Kidney tubule cell (primary cell): ENCODE results near the gene TMEM51.

Experiments used
- DNase-seq: peaks from one replicate; pipeline ENCODE4 v3.0.0-alpha.2; 2018; ENCODE audit warnings: low spot score

TMEM51 gene

DNA sequence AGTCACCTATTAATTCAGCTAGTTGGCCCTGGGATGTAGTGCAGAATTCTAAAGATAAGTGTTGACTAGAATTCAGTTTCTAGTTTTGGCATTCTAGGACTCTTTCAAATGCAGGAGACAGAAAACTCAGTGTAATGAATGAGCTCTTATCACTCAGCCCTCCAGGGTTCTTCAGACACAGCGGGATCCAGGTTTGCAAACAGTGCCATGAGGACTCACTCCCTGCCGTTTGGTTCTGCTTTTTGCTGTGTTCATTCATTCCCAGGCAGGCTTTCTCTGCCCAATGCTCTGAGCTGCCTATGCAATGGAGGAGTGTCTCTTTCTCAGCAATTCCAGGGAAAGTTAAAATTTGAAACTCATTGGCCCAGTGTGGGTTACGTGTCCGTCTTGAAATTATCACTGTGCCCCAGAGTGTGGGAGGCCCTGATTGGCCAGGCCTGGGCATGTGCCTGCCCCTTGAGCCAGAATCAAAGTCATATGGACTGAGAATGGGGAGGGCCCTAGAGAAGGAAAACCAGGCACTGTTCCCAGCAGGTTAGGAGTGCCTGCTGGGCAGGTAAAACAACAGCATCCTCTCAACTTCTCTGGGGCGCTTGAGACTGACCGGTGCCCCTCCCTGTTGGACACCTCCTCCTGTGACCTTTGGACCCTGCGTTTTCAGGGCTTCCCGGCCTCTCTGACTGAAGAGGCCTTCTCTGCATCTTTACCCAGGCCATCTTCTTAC lies 43.4 kb downstream of the TMEM51 start:
- peak; percentile 70 for DNase-seq

DNA sequence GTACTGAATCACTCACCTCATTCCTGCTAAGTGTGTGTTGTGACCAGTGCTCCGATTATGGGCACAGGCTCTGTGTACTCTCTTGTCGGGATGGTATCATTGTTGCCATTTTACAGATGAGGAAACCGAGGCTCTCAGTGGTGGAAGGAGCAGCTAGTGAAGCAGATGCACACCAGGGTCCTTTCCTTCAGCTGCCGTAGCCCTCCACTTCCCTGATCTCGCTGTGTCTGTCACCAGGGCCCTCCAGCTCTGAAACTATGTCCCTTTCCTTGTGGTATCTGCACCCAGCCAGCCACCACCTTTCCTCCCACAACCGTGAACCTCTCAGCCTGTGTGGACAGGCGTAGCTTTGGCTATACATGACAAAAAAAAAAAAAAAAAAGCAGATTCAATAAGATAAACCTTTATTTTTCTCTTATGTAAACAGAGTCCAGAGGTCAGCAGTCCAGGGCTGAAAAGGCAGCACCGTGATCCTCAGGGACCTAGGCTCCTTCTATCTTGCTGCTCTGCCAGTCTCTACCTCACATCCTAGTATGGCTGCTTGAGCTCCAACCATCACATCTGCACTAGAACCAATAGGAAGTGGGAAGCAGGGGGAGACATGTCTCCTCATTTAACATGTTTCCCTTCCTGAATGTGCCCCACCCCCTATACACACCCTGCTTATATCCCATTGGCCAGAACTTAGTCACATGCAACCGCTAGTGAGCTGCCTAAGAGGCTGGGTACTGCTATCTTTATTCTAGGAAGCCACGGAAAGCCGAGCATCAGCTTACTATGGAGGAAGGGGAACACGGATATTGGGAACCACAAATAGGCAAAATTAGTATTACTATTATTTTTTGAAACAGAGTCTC lies 44.3 kb downstream of the TMEM51 start:
- peak; percentile 41 for DNase-seq

DNA sequence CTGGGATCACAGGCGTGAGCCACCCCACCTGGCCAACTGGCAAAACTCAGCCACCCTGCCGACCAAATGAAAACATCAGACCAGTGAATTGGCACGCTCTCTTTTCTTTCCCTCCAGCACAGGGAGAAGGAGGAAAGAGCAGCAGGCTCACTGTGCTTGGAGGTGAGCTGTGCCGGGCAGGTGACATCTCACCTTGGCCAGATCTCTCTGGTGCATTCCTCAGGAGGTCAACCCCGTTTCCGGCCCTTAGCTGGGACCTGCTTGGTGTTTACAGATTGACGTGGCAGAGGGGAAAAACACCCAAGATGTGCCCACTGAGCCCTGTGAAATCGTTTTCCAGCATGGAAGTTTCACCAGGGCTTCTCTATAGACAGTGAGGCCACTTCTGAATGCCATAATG lies 45.1 kb downstream of the TMEM51 start:
- DNase-seq = peak; percentile 82

DNA sequence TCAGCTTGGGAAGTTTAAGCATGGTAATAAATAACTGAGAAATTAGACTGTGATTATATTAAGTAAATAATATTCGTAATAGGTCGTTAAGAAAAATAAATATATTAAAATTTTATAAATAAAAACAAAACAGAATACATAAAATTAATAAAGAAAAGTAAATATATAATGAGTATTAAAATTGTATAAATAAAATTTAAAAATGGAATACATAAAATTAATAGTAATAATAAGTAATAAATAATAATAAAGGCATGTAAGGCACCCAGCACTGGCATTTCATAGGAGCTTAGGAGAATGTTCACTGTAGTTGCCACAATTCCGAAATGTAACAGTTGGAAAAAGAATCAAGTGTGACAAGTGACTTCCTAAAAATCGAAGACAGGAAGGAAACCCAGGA lies 47.7 kb downstream of the TMEM51 start:
- DNase-seq = no peak

DNA sequence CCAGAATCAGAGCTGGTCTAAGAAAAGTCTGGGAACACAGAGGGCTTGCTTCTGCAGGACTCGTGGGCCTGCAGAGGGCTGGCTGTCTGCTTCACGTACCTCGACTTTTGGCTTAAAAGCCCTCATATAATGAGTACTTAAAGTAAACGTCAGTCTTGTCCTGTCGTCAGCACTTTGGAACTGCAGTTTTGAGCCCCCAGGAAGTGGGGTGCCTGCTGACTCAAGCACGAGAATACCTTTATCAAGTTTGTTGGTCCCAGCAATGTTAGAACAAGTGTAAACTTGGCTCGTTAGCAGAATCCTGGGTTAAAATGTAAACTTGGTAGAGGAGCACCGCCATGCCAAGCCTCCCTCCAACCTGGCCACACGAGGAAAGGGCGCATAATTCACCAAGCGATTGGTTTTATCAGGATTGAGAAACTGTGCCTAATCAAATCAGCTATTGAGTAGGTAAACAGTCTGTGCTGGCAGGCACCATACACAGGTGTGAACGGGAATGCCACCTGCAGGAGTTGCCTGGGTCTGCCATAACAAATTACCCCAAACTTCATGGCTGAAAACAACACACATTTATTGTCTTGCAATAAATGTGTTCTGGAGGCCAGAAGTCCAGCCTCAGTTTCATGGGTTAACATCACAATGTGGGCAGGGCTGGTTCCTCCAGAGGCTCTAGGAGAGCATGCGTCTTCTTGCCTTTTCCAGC lies 48.5 kb downstream of the TMEM51 start:
- peak; percentile 97 for DNase-seq

DNA sequence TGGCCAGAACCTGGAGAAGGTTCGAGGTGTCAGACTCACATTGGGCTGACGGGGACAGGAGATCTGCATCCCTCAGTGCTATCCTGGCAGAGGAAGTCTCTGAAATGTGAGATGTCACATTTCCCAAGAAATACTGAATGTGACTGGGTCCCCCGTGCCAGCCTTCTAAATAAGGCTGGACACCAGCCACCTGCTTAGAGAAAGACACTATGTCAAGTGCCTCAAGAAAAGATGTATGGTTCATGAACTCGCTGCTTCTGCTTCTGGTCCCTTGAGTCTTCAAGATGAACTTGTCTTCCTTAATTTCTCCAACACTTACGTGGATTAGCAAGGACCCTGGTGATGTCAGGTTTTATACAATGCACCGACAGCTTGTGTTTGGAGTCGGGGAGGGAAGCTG lies 51.4 kb downstream of the TMEM51 start:
- DNase-seq = no peak

DNA sequence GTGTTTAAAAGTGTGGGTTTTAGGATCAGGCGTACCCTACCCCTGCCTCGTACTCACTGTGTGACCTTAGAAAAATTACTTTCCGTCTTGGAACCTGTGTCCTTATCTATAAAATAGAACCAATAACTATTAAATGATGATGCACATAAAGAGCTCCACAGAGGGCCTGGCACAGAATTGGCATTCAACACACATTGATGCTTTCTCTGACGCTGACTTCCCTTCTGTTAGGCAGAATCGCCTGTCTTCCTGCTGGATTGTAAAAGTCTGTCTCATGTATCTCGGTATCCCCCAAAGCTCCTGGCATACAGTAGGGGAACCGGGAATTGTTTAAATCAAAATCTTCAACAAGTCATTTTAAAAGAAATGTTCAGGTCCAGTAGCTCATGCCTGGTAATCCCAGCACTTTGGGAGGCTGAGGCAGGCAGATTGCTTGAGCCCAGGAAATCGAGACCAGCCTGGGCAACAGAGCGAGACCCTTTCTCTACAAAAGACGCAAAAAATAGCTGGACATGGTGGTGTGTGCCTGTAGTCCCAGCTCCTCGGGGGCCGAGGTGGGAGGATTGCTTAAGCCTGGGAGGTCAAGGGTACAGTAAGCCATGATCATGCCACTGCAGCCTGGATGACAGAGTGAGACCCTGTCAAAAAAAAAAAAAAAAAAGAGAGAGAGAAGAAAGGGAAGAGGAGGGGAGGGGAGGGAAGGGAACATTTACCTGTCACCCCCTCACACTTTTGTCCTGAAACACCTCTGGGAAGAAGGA lies 52.2 kb downstream of the TMEM51 start:
- no peak for DNase-seq

DNA sequence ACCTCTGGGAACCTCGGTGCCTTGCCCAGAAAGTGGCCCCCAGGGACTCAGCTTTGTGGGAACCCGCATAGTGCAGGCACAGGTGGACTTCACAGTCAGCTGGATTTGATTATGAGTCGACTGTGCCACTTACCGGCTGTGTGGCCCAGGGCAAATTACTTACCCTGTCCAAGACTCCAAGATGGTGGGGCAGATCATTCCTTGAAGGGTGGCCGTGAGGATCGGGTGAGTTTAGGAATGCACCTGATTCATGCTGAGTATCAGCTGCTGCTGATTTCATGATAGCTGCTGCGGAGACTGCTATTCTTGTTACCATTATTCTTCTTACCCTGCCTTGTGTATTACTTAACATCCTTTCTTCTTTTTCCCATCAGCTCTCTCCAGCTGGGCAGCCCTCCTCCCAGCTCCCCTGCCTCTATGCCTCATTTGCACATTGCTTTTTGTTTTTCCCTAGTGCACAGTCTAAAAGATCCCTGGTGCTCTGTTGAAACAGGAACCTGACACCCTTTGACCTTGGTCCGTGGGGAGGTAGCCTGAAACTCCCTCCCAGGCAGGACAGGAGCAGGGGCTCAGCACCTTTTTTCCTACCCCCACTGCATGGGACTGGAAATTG lies 53.0 kb downstream of the TMEM51 start:
- peak; percentile 88 for DNase-seq

DNA sequence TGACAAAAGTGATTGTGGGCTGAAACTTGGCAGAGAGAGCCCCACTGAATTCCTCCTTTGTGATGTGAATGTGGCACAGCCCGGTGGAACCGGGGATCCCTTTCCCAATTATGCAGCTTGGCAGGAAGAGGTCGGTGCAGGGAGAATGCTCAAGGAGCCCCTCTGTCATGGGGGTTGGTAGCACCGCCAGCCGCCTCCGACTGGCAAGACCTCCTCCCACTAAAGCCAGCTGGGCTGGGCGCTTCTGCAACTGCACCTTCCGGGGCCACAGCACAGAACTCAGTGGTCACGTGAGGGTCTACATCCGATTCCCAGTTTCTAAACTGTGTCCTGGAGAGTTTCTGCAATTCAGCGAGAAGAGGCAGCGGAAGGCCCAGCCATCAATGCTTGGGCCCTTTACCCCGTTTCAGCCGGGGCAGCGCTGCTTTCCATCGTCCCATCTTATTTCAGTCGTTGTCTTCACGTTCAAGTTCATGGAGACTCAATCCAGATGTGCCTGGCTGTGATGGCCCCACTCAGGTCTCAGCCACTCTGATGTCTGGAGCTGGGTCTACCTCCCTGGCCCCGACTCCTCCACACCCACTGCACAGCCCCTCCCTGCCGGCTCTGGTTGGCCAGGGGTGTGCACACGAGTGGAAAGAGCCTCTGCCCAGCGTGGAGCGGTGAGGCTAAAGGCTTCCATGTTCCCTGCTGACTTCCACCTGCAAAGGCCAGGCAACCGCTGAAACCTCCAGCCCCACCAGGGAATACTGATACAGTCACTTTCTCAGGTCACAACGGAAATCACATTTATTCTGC lies 53.7 kb downstream of the TMEM51 start:
- no peak for DNase-seq

DNA sequence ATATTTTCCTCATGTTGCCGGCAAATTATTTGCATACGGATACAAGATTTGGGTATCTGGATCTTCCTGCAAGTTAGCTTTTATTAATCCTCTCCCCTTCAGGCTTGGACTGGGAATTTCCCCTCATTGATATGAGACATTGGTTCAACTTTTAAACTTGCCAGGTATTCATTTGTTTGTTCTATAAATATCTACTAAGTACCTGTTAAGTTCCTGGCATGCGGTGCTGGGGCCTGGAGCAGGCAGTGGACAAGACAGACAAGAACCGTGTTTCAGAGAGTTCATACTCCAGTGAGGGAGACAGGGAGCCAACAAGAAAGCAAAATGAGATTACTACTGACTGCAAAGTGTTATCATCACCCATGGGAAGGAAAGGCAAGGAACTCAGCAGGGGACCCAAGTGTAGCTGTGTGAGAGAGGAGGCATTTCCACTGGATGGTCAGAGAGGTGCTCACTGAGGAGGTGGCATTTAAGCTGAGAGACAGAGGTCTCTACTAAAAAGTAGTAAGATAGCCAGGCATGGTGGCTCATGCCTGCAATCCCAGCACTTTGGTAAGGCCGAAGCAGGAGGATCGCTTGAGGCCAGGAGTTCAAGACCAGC lies 54.4 kb downstream of the TMEM51 start:
- peak; percentile 91 for DNase-seq

DNA sequence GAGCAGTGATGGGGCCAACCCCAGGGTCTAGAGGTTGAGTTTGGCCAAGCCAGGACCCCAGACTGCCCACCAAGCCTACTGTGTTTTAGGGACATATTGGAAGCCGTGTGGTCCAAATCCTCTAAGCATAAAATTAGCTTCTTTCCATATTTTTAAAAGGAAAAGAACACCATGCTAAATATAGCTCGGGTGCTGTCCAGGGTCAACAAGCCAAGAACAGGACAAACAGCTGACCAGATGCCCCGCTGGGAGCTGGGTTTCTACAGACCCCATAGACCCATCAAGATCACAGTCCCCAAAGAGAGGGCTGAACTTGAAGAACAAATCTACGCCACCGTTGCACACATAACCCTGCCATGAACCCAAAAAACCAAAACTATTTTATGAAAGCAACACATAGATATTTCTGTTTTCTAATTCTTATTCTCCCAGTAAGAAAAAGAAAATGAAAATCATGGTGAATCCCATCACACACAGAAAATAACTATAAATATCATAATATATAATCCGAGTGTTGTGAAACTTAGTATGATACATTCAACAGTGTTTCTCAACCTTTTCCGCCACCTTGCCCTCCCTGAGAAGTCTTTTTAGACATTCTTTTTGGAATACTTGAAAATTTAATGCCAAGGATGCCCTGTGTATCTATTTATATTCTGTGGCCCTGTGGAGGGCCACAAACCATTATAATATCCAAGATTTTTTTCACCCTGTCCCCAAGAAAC lies 57.3 kb downstream of the TMEM51 start:
- DNase-seq = no peak

DNA sequence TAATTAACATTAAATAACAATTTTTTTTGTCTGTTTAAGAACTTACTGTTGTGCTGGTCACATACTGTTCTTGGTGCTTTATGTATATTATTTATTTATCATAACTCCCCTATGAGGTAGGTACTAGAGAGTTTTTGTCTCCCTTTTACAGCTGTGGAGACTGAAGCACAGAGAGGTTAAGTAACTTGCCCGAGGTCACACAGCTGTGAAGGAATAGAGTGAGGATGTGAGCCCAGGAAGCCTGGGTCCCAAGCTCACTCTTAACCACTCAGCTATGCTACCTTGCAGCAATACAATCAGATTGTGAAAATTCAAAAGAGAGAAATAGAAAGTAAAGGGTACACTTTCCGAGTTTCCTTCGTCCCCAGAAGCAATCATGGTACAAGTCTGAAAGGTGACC lies 57.9 kb downstream of the TMEM51 start:
- DNase-seq = no peak

DNA sequence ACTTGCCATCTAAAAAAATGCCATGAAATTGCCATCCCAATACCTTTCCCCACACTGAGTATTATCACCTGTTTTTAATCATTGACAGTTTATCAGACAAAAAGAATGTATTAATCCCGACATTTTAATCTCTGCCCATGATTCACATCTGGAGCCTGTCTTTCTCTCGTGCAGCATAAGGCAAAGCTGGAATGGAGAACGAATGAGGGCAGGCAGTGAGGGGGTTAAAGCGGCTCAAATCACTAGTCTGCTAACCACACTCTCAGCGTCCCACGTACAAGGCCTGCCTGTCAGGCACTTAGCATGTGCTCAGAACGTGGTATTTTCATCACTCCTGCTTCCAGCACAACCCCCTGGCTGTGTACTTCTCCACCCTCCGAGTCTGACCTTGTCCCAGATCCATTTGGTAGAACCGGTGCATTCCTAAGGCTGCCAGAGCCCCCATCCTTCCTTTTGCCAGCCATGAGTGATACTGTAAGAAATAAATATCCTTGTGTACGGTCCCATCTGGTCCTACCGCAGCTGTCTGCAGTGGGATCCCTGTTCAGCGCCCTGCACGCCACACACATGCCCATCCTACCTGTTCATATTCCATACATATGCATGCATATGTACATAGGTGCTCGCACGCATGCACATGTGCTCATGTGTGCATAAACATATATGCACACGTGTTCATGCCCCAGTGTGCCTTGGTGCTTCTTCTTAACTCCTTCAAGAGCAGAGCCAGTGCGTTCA lies 58.8 kb downstream of the TMEM51 start:
- peak; percentile 81 for DNase-seq

DNA sequence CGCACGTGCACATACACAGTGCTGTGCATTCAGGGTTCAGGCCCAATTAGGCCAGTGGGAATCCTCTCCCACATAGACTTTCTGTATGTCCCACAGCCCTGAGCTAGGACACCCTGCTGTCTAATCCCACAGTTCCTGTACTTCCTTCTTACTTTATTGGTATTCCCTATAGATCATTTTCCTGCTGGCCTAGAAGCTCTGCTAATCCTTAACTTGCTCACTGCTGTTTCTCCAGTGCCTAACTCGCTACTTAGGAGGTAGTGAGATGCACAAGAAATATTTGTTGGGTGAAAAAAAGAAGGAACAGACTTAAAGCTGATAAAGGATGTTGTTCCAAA lies 59.4 kb downstream of the TMEM51 start:
- no peak for DNase-seq

DNA sequence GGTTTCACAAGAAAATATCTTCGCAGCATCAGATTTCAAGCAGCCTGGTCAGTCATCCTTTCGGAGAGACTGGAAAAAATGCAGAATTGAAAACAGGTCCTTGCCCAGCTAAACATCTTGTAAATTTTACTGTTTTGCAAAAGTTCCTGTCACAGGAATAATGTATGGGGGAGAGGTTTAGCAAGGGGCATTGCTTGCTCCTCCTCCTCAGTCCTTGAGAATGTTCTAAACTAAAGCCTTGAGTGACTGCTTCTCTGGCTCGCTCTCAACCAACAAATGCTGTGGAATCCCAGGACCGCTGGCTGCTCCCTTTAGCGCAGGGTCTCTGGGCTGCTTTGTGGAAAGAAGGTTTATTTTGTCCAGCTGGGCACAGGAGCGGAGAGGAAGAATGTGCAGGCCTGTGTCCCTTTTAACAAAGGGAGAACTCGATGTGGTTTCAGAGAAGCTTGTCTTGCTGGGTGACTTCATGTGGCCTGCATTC lies 59.8 kb downstream of the TMEM51 start:
- DNase-seq = no peak

DNA sequence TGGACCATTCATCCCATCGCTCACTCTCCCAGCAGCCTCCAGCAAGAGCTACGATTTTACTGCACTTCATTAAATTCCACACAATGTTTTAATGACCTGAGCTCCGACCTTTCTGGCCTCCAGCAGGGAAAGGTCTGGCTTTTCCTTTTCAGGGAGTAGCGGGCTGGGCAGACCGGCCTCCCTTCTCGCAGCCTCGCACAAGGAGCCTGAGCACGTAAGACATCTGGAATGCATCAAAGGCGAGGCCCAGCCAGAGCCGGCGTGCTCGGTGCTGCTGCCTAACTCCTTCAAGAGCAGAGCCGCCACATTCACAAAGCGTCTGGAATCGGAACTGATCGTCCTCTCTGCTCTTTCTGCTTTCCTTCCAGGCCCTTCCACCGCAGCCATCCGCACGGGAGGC lies 61.0 kb downstream of the TMEM51 start:
- DNase-seq = peak; percentile 75

DNA sequence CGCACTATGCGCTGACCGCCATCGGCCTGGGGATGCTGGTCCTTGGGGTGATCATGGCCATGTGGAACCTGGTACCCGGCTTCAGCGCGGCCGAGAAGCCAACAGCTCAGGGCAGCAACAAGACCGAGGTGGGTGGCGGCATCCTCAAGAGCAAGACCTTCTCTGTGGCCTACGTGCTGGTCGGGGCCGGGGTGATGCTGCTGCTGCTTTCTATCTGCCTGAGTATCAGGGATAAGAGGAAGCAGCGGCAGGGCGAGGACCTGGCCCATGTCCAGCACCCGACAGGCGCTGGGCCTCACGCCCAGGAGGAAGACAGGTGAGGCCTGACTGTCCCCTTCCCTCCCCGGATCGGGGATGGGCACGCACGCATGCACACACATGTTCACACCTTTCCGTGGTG lies 61.6 kb downstream of the TMEM51 start:
- no peak for DNase-seq

DNA sequence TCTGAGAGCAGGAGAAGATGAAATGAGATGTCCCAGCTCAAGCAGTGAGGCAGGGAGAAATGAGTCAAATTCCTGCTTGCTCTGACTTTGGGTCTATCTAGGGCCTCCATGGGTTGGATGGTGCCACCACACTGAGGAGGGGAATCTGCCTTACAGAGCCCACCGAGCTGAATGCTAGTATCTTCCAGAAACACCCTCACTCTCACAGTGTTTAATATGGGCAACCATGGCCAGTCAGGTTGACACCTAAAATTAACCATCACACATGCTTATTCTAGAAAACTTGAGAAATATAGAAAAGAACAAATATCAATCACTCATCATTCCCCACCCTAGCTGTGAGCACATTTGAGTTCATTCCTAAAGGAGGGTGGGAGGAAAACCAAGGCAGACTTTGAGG lies 64.1 kb downstream of the TMEM51 start:
- no peak for DNase-seq
